SK-N-SH treated with all-trans-retinoic acid at 6 μM for 48 hours (cell line): Measurements from ENCODE around the gene ARHGAP15.
"Not testable (repeated sequence)": the region's sequence is repeated elsewhere in the genome, so short reads cannot be mapped to it uniquely, and the experiment has no call there.

Source experiments
- ATAC-seq: fragments of 200-7000 bp; cut with Tn5 transposase; 3 replicates; pipeline ENCODE4 v1.9.1; 2020; ENCODE audit warnings: mild to moderate bottlenecking, moderate library complexity
- ARNTL ChIP-seq: fragments of 450-650 bp; formaldehyde crosslinking; IDR thresholded peaks from 2 replicates; pipeline ENCODE4 v1.5.0; 2020; ENCODE audit warnings: low read depth, mild to moderate bottlenecking, moderate library complexity, borderline replicate concordance
- BACH2 ChIP-seq: fragments of 250-450 bp; sonication (Bioruptor Pico); IDR thresholded peaks from 2 replicates; pipeline ENCODE4 v1.9.0; 2021; ENCODE audit warnings: mild to moderate bottlenecking, borderline replicate concordance
- ESRRG ChIP-seq: fragments of 250-450 bp; sonication (Bioruptor Pico); IDR thresholded peaks from 2 replicates; pipeline ENCODE4 v1.6.1; 2021; ENCODE audit warnings: mild to moderate bottlenecking
- GLIS3 ChIP-seq: fragments of 250-450 bp; sonication (Bioruptor Pico); IDR thresholded peaks from 2 replicates; pipeline ENCODE4 v1.5.0; 2020; ENCODE audit warnings: mild to moderate bottlenecking, moderate library complexity
- ISL1 ChIP-seq: fragments of 250-450 bp; sonication (Bioruptor Pico); IDR thresholded peaks from 2 replicates; pipeline ENCODE4 v2.1.2; 2022; ENCODE audit warnings: mild to moderate bottlenecking, moderate library complexity
- OSR1 ChIP-seq: fragments of 250-450 bp; sonication (Bioruptor Pico); IDR thresholded peaks from 2 replicates; pipeline ENCODE4 v1.8.0; 2022; ENCODE audit warnings: moderate library complexity, mild to moderate bottlenecking, inconsistent platforms
- PPARA ChIP-seq: fragments of 250-450 bp; sonication (Bioruptor Pico); IDR thresholded peaks from 2 replicates; pipeline ENCODE4 v1.5.0; 2020; ENCODE audit warnings: mild to moderate bottlenecking, borderline replicate concordance
- RARB ChIP-seq: fragments of 250-450 bp; sonication (Bioruptor Pico); IDR thresholded peaks from 2 replicates; pipeline ENCODE4 v1.8.0; 2021; ENCODE audit warnings: mild to moderate bottlenecking, moderate library complexity
- SNAI2 ChIP-seq: fragments of 250-450 bp; sonication (Bioruptor Pico); IDR thresholded peaks from 2 replicates; pipeline ENCODE4 v1.5.0; 2020; ENCODE audit warnings: mild to moderate bottlenecking, moderate library complexity
- TCF4 ChIP-seq: fragments of 250-450 bp; sonication (Bioruptor Pico); IDR thresholded peaks from 2 replicates; pipeline ENCODE4 v1.8.0; 2021; ENCODE audit warnings: mild to moderate bottlenecking, moderate library complexity, borderline replicate concordance
- ZC3H10 ChIP-seq: fragments of 250-450 bp; sonication (Bioruptor Pico); IDR thresholded peaks from 2 replicates; pipeline ENCODE4 v1.5.1; 2021; ENCODE audit warnings: mild to moderate bottlenecking, moderate library complexity
- ZFP3 ChIP-seq: fragments of 250-450 bp; sonication (Bioruptor Pico); IDR thresholded peaks from 2 replicates; pipeline ENCODE4 v1.5.0; 2020; ENCODE audit warnings: mild to moderate bottlenecking, moderate library complexity
- ZFP30 ChIP-seq: fragments of 450-650 bp; formaldehyde crosslinking; IDR thresholded peaks from 2 replicates; pipeline ENCODE4 v1.5.0; 2022; ENCODE audit warnings: mild to moderate bottlenecking, moderate library complexity
- ZNF70 ChIP-seq: fragments of 450-650 bp; formaldehyde crosslinking; IDR thresholded peaks from 2 replicates; pipeline ENCODE4 v1.5.0; 2020; ENCODE audit warnings: mild to moderate bottlenecking, moderate library complexity
- ZNF8 ChIP-seq: fragments of 450-650 bp; formaldehyde crosslinking; IDR thresholded peaks from 2 replicates; pipeline ENCODE4 v1.5.0; 2020; ENCODE audit warnings: mild to moderate bottlenecking, moderate library complexity
- TF ChIP-seq, protein P1 (sequence below): fragments of 250-450 bp; sonication (Bioruptor Pico); IDR thresholded peaks from 2 replicates; pipeline ENCODE4 v1.5.0; 2020; ENCODE audit warnings: mild to moderate bottlenecking, moderate library complexity
- TF ChIP-seq, protein P2 (sequence below): fragments of 250-450 bp; sonication (Bioruptor Pico); IDR thresholded peaks from 2 replicates; pipeline ENCODE4 v1.8.0; 2021; ENCODE audit warnings: low read depth, mild to moderate bottlenecking, moderate library complexity, borderline replicate concordance
- TF ChIP-seq, protein P3 (sequence below): fragments of 250-450 bp; sonication (Bioruptor Pico); IDR thresholded peaks from 2 replicates; pipeline ENCODE4 v1.5.1; 2020; ENCODE audit warnings: low read depth, mild to moderate bottlenecking, moderate library complexity

Gene ARHGAP15

GRCh38 chr2:143530758-143531157 is 401.5 kb downstream of the ARHGAP15 start:
- peak; percentile 38; the same call in 1 of the 3 replicates for ATAC-seq
- TF ChIP-seq, protein P1, sequence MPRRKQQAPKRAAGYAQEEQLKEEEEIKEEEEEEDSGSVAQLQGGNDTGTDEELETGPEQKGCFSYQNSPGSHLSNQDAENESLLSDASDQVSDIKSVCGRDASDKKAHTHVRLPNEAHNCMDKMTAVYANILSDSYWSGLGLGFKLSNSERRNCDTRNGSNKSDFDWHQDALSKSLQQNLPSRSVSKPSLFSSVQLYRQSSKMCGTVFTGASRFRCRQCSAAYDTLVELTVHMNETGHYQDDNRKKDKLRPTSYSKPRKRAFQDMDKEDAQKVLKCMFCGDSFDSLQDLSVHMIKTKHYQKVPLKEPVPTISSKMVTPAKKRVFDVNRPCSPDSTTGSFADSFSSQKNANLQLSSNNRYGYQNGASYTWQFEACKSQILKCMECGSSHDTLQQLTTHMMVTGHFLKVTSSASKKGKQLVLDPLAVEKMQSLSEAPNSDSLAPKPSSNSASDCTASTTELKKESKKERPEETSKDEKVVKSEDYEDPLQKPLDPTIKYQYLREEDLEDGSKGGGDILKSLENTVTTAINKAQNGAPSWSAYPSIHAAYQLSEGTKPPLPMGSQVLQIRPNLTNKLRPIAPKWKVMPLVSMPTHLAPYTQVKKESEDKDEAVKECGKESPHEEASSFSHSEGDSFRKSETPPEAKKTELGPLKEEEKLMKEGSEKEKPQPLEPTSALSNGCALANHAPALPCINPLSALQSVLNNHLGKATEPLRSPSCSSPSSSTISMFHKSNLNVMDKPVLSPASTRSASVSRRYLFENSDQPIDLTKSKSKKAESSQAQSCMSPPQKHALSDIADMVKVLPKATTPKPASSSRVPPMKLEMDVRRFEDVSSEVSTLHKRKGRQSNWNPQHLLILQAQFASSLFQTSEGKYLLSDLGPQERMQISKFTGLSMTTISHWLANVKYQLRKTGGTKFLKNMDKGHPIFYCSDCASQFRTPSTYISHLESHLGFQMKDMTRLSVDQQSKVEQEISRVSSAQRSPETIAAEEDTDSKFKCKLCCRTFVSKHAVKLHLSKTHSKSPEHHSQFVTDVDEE (CRISPR knock-in tag), result 0 out of 2 replicates have a peak, but pooled peaks have one; percentile 25
- TF ChIP-seq ZNF8 (no peak), ZNF70 (CRISPR knock-in tag) (peak; percentile 82), ESRRG (CRISPR knock-in tag) (no peak), TCF4 (peak; percentile 40; the same call in 1 of the 2 replicates)

- TF ChIP-seq ARNTL (no peak), ISL1 (CRISPR knock-in tag) (no peak), SNAI2 (CRISPR knock-in tag) (no peak), ZNF8 (no peak), RARB (CRISPR knock-in tag) (no peak), ZNF70 (CRISPR knock-in tag) (no peak)
- TF ChIP-seq, protein P2, sequence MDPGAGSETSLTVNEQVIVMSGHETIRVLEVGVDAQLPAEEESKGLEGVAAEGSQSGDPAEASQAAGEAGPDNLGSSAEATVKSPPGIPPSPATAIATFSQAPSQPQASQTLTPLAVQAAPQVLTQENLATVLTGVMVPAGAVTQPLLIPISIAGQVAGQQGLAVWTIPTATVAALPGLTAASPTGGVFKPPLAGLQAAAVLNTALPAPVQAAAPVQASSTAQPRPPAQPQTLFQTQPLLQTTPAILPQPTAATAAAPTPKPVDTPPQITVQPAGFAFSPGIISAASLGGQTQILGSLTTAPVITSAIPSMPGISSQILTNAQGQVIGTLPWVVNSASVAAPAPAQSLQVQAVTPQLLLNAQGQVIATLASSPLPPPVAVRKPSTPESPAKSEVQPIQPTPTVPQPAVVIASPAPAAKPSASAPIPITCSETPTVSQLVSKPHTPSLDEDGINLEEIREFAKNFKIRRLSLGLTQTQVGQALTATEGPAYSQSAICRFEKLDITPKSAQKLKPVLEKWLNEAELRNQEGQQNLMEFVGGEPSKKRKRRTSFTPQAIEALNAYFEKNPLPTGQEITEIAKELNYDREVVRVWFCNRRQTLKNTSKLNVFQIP, result no peak
- TF ChIP-seq, protein P1 (CRISPR knock-in tag), result no peak
- no peak for ATAC-seq
These were observed 402.8 kb downstream of the ARHGAP15 start for GRCh38 chr2:143532061-143532460.

- ATAC-seq, result no peak
- TF ChIP-seq RARB (CRISPR knock-in tag) (no peak), ZC3H10 (CRISPR knock-in tag) (no peak)
These were observed 404.6 kb downstream of the ARHGAP15 start for GRCh38 chr2:143533846-143534245.

DNA sequence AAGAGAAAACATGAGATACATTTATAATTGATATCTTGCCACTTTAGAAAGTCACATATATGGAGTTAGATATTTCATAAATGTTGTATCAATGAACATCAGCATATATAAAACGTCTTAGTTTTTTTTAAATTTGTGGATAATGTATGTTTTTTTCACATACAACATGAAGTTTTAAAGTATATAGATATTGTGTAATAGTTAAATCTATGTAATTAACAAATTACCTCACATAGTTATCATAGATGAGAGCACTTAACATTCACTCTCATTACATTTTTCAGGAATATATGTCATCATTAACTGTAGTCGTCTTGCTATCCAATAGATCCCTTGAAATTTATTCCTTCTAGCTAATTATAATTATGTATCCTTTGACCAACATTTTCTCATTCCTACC is 406.6 kb downstream of the ARHGAP15 start:
- TF ChIP-seq ZFP30 (no peak), ZNF70 (CRISPR knock-in tag) (no peak), ZC3H10 (CRISPR knock-in tag) (no peak), SNAI2 (CRISPR knock-in tag) (no peak), BACH2 (CRISPR knock-in tag) (no peak), RARB (CRISPR knock-in tag) (no peak), OSR1 (CRISPR knock-in tag) (no peak), PPARA (CRISPR knock-in tag) (no peak), GLIS3 (no peak), ZFP3 (CRISPR knock-in tag) (no peak), TCF4 (no peak)
- TF ChIP-seq, protein P3, sequence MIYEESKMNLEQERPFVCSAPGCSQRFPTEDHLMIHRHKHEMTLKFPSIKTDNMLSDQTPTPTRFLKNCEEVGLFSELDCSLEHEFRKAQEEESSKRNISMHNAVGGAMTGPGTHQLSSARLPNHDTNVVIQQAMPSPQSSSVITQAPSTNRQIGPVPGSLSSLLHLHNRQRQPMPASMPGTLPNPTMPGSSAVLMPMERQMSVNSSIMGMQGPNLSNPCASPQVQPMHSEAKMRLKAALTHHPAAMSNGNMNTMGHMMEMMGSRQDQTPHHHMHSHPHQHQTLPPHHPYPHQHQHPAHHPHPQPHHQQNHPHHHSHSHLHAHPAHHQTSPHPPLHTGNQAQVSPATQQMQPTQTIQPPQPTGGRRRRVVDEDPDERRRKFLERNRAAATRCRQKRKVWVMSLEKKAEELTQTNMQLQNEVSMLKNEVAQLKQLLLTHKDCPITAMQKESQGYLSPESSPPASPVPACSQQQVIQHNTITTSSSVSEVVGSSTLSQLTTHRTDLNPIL, result no peak
- TF ChIP-seq, protein P1 (CRISPR knock-in tag), result no peak
- TF ChIP-seq, protein P2, result no peak

DNA sequence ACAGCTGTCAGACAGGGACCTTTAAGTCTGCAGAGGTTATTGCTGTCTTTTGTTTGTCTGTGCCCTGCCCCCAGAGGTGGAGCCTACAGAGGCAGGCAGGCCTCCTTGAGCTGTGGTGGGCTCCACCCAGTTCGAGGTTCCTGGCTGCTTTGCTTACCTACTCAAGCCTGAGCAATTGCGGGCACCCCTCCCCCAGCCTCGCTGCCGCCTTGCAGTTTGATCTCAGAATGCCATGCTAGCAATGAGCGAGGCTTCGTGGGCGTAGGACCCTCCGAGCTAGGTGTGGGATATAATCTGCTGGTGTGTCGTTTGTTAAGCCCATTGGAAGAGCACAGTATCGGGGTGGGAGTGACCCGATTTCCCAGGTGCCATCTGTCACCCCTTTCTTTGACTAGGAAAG is 412.7 kb downstream of the ARHGAP15 start:
- not testable (repeated sequence) for ATAC-seq

More for the DNA sequence above, 406.6 kb downstream of the ARHGAP15 start:
- ATAC-seq, result no peak
